ENCODE results near the gene MICU2.

Gene MICU2

GRCh38 chr13:21478881-21479808 lies 124.8 kb downstream of the MICU2 start:
- peak overlapping the region; percentile 50 for H3K4me3 ChIP-seq
- H3K27ac ChIP-seq, result 0 out of 2 replicates have a peak overlapping the region, but pooled peaks have one; percentile 40
- peak; percentile 85 for DNase-seq (ENCODE audit: low read depth, low spot score)
- H3K36me3 ChIP-seq (ENCODE audit: insufficient read depth, low read length), result no peaks in the 10 kb centered on the region
- no peaks in the 10 kb centered on the region for H3K9me3 ChIP-seq (ENCODE audit: low read depth, low read length)
- no peak for TF ChIP-seq EZH2 (IDR thresholded peaks at IDR 0.05)
- no peak for TF ChIP-seq FOXP2 (optimal IDR thresholded peaks at IDR 0.05; ENCODE audit: control extremely low read depth, extremely low read length, insufficient read depth)
- no peak for TF ChIP-seq POLR2AphosphoS5 (IDR thresholded peaks at IDR 0.05; ENCODE audit: borderline replicate concordance, low read depth, low read length)
- peak overlapping the region; percentile 50 for H3K9ac ChIP-seq (ENCODE audit: insufficient read length)

GRCh38 chr13:21476893-21477472 lies 127.0 kb downstream of the MICU2 start:
- H3K27ac ChIP-seq, result no peak overlapping the region; the same call in 1 of the 2 replicates
- DNase-seq (ENCODE audit: low read depth, low spot score), result no peak

GRCh38 chr13:21475115-21475514 lies 128.9 kb downstream of the MICU2 start:
- H3K36me3 ChIP-seq (ENCODE audit: insufficient read depth, low read length), result no peaks in the 10 kb centered on the region
- no peak for TF ChIP-seq FOXP2 (optimal IDR thresholded peaks at IDR 0.05; ENCODE audit: control extremely low read depth, extremely low read length, insufficient read depth)
- DNase-seq (ENCODE audit: low read depth, low spot score), result no peak
- H3K27ac ChIP-seq, result no peak overlapping the region
- no peak overlapping the region for H3K4me3 ChIP-seq
- H3K9me3 ChIP-seq (ENCODE audit: low read depth, low read length), result peaks cover 5% of the 10 kb centered on the region; the same call in 1 of the 2 replicates
- no peak overlapping the region for H3K9ac ChIP-seq (ENCODE audit: insufficient read length)

More at GRCh38 chr13:21476893-21477472, 127.0 kb downstream of the MICU2 start:
- no peaks in the 10 kb centered on the region for H3K9me3 ChIP-seq (ENCODE audit: low read depth, low read length)
- H3K36me3 ChIP-seq (ENCODE audit: insufficient read depth, low read length), result no peaks in the 10 kb centered on the region
- TF ChIP-seq POLR2AphosphoS5 (IDR thresholded peaks at IDR 0.05; ENCODE audit: borderline replicate concordance, low read depth, low read length) (no peak), FOXP2 (optimal IDR thresholded peaks at IDR 0.05; ENCODE audit: control extremely low read depth, extremely low read length, insufficient read depth) (no peak), EZH2 (IDR thresholded peaks at IDR 0.05) (no peak)
- no peak overlapping the region for H3K9ac ChIP-seq (ENCODE audit: insufficient read length)
- H3K4me3 ChIP-seq, result no peak overlapping the region

GRCh38 chr13:21470785-21471184 lies 133.2 kb downstream of the MICU2 start:
- Histone ChIP-seq H3K27ac (no peak overlapping the region), H3K4me3 (no peak overlapping the region), H3K9ac (ENCODE audit: insufficient read length) (no peak overlapping the region), H3K36me3 (ENCODE audit: insufficient read depth, low read length) (no peaks in the 10 kb centered on the region), H3K9me3 (ENCODE audit: low read depth, low read length) (peaks cover 5% of the 10 kb centered on the region; the same call in 1 of the 2 replicates)
- no peak for DNase-seq (ENCODE audit: low read depth, low spot score)
- TF ChIP-seq POLR2AphosphoS5 (IDR thresholded peaks at IDR 0.05; ENCODE audit: borderline replicate concordance, low read depth, low read length) (no peak), FOXP2 (optimal IDR thresholded peaks at IDR 0.05; ENCODE audit: control extremely low read depth, extremely low read length, insufficient read depth) (no peak), EZH2 (IDR thresholded peaks at IDR 0.05) (no peak)

GRCh38 chr13:21466527-21466926 lies 137.4 kb downstream of the MICU2 start:
- H3K4me3 ChIP-seq, result no peak overlapping the region

GRCh38 chr13:21465710-21466160 lies 138.2 kb downstream of the MICU2 start:
- no peak for DNase-seq (ENCODE audit: low read depth, low spot score)
- no peak overlapping the region for H3K4me3 ChIP-seq
- H3K9me3 ChIP-seq (ENCODE audit: low read depth, low read length), result no peaks in the 10 kb centered on the region; the same call in 1 of the 2 replicates
- H3K9ac ChIP-seq (ENCODE audit: insufficient read length), result no peak overlapping the region
- no peak overlapping the region for H3K27ac ChIP-seq
- H3K36me3 ChIP-seq (ENCODE audit: insufficient read depth, low read length), result no peaks in the 10 kb centered on the region
- TF ChIP-seq EZH2 (IDR thresholded peaks at IDR 0.05) (no peak), POLR2AphosphoS5 (IDR thresholded peaks at IDR 0.05; ENCODE audit: borderline replicate concordance, low read depth, low read length) (no peak), FOXP2 (optimal IDR thresholded peaks at IDR 0.05; ENCODE audit: control extremely low read depth, extremely low read length, insufficient read depth) (no peak)

More at GRCh38 chr13:21466527-21466926, 137.4 kb downstream of the MICU2 start:
- Histone ChIP-seq H3K9me3 (ENCODE audit: low read depth, low read length) (peaks cover 2% of the 10 kb centered on the region; the same call in 1 of the 2 replicates), H3K9ac (ENCODE audit: insufficient read length) (no peak overlapping the region), H3K36me3 (ENCODE audit: insufficient read depth, low read length) (no peaks in the 10 kb centered on the region), H3K27ac (no peak overlapping the region)
- TF ChIP-seq FOXP2 (optimal IDR thresholded peaks at IDR 0.05; ENCODE audit: control extremely low read depth, extremely low read length, insufficient read depth), result no peak
- TF ChIP-seq POLR2AphosphoS5 (IDR thresholded peaks at IDR 0.05; ENCODE audit: borderline replicate concordance, low read depth, low read length), result no peak
- no peak for TF ChIP-seq EZH2 (IDR thresholded peaks at IDR 0.05)
- no peak for DNase-seq (ENCODE audit: low read depth, low spot score)

- Histone ChIP-seq H3K36me3 (ENCODE audit: insufficient read depth, low read length) (no peaks in the 10 kb centered on the region), H3K27ac (no peak overlapping the region), H3K9ac (ENCODE audit: insufficient read length) (no peak overlapping the region), H3K4me3 (no peak overlapping the region), H3K9me3 (ENCODE audit: low read depth, low read length) (no peaks in the 10 kb centered on the region)
- no peak for DNase-seq (ENCODE audit: low read depth, low spot score)
- TF ChIP-seq POLR2AphosphoS5 (IDR thresholded peaks at IDR 0.05; ENCODE audit: borderline replicate concordance, low read depth, low read length) (no peak), EZH2 (IDR thresholded peaks at IDR 0.05) (no peak), FOXP2 (optimal IDR thresholded peaks at IDR 0.05; ENCODE audit: control extremely low read depth, extremely low read length, insufficient read depth) (no peak)
Measured at GRCh38 chr13:21463424-21463823, 140.5 kb downstream of the MICU2 start.

GRCh38 chr13:21461131-21461530 lies 142.8 kb downstream of the MICU2 start:
- TF ChIP-seq EZH2 (IDR thresholded peaks at IDR 0.05) (no peak), FOXP2 (optimal IDR thresholded peaks at IDR 0.05; ENCODE audit: control extremely low read depth, extremely low read length, insufficient read depth) (no peak), POLR2AphosphoS5 (IDR thresholded peaks at IDR 0.05; ENCODE audit: borderline replicate concordance, low read depth, low read length) (no peak)
- no peak overlapping the region for H3K4me3 ChIP-seq
- no peak overlapping the region for H3K27ac ChIP-seq
- H3K9me3 ChIP-seq (ENCODE audit: low read depth, low read length), result no peaks in the 10 kb centered on the region
- no peak for DNase-seq (ENCODE audit: low read depth, low spot score)
- H3K9ac ChIP-seq (ENCODE audit: insufficient read length), result no peak overlapping the region
- no peaks in the 10 kb centered on the region for H3K36me3 ChIP-seq (ENCODE audit: insufficient read depth, low read length)

Data from SK-N-MC (cell line).